Hindlimb muscle (tissue), 1 donor: ENCODE measurements around the gene CAP2. TPM values are rescaled to one million over a fixed set of nuclear protein-coding genes. Genes with fewer than 3 reads are reported as not detected.
A peak's percentile ranks its signal among the peaks of the same experiment; 100 is the strongest.
"Not testable (repeated sequence)": the region's sequence is repeated elsewhere in the genome, so short reads cannot be mapped to it uniquely, and the experiment has no call there.

Experiments used
- DNase-seq: peaks from one replicate; pipeline ENCODE4 v3.0.0-alpha.2; 2013
- polyA plus RNA-seq: library from polyadenylated mRNA; unstranded; fragments of 120-200 nt; gene quantifications from one replicate; pipeline ENCODE4 v1.2.1, GENCODE V29; 2013; ENCODE audit not compliant: insufficient read length

Gene CAP2
- polyA plus RNA-seq, 1 donor = 213 TPM

DNA sequence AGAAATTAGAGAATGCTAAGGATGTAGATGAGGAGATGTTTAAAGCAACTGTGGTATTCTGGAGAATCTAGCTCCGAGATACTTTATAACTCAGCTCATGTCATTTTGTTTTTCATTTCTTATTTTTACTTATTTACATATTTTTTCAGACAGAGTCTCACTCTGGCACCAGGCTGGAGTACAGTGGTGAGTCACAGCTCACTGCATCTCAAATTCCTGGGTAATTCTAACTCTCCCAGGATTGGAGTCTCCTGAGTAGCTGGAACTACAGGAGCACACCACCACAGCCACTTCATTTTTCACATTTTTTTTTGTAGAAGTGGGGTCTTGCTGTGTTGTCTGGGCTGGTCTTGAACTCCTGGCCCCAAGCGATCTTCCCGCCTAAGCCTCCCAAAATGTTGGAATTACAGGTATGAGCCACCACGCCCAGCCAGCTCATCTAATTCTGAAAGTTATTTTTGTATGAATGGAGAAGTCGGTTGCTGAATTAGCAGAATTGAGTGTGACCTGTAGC, 112.4 kb downstream of the CAP2 start:
- no peak for DNase-seq

DNA sequence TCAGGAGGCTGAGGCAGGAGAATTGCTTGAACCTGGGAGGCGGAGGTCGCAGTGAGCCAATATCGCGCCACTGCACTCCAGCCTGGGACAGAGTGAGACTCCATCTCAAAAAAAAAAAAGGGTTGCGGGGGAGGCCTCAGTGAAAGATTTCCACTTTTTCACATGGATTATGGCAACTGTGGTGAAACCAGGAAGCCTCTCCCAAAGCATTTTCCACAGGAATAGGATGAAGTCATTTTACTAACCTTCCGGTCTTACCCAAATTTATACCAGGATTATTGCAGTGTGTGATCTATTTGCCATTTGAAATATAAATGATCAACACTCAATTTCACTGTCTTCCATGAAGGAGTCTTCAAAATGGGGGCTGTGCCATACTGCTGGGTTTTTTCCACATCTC, 113.1 kb downstream of the CAP2 start:
- DNase-seq = no peak

DNA sequence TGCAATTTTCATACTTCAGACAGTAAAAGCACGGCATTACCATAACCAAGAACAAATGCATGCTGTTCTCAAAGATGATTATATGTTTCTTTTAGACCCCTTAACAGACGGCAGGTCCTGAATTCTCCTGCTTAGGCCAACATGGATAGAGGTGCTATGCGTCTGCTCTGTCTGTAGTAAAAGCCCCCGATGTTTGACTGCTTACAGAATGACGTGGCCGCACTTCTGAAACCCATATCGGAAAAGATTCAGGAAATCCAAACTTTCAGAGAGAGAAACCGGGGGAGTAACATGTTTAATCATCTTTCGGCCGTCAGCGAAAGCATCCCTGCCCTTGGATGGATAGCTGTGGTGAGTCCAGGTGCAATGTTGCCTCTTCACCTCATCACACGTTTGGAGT, 113.6 kb downstream of the CAP2 start:
- DNase-seq = no peak

DNA sequence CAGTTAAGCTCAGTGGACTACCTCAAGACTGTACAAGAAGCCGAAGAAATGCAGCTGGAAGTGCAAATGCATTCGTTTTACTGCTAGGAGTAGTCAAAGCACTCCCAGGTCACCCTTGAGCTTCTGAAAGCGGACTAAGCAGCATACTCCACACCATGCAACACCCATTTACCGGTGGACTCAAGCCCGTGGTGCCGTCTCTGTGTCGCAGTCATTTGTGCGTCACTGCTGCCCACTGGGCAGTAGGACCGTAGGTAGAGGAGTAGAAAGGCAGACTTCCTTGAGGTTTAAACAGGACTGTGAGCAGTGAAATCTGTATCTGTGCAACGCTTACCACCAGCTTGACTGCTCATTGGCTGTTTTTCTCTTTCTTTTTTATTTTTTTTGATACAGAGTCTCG, 117.7 kb downstream of the CAP2 start:
- no peak for DNase-seq

DNA sequence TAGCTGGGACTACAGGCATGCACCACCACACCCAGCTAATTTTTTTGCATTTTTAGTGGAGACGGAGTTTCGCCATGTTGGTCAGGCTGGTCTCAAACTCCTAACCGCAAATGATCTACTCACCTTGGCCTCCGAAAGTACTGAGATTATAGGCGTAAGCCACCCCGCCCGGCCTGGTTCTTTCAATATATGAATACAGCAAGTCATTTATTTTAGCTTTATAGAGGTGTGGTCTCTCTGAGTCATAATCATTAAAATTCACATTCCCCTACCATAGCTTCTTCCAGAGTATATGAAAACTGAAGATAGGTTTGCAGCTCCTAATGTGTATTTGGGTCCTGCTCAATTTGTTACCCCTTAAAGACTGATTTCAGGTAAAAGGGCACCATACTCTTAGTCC, 118.2 kb downstream of the CAP2 start:
- DNase-seq = no peak

DNA sequence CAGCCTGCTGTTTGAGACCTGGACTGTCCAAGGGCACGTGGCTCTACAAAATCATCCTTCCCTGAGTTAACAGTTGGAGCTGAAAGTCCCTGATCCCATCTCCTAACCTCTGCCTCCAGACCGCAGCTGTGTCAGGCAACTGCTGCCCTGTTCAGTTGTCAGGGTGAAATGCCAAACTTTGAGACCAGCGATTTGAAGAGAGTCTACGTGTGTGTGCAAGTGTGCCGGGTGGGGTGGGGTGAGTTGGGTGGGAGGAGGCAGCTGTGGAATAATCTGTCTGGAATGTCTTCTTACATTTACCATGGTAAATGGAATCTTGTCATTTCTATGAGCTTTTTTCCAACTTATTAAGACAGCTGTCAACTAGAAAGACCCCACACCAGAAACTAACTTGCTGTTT, 125.7 kb downstream of the CAP2 start:
- DNase-seq = no peak

DNA sequence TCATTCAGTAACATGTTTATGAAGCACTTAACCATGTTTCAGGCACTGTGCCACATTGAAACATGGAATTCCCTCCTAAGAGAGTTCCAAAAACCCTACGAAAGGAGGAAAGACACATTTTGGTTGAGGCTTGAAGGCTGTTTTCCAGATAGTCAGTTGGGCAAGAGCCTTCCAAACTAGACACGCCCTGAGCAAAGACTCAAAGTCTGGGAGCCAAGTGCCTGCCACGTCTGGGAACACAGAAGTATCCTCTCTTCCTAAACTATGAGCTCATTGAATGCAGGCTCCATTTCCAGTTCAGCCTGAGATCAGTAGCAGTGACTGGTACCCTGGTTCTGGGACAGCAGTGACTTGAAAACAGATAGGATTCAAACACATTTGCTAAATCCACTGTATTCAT, 132.2 kb downstream of the CAP2 start:
- no peak for DNase-seq

DNA sequence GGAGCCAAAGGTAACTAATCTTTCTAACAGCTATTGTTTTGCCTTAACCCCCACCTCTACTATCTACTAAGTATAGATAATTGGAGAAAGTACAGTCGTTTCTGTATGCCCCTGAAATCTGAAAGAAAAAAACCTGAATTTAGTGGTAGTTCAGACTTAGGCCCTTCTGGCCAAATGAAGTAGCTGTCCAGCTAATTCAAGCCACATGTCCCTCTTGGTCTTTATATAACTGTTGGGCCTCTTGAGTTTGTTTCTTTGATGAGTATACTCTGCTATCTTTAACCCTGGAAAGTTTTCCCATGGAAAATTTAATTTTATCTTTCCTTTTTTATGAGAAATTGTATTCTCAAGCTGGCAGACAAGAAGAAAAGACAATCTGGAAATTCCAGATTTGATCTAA, 133.7 kb downstream of the CAP2 start:
- DNase-seq = no peak

DNA sequence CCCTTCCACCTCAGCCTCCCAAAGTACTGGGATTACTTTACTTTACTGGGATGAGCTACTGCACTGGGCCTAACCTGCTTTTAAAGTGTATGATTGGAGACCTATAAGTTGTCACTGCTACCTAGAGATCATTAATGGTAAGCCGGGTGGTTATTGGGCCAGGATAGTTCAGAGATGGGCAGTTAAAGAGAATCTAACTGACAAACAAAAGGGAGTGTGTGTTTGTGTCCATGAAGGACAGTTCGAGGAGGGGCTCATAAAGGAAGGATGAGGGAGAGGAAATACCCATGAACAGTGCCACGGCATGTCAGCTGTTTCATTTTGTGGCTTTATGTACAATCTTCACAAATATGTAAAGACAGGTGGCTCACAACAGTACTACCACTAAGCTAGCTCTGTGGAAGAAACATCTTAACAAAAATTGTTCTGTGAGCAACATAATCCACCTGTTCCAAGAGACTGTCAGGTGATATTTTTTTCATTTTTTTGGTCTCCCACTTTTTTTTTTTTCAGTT, 137.0 kb downstream of the CAP2 start:
- DNase-seq = no peak

DNA sequence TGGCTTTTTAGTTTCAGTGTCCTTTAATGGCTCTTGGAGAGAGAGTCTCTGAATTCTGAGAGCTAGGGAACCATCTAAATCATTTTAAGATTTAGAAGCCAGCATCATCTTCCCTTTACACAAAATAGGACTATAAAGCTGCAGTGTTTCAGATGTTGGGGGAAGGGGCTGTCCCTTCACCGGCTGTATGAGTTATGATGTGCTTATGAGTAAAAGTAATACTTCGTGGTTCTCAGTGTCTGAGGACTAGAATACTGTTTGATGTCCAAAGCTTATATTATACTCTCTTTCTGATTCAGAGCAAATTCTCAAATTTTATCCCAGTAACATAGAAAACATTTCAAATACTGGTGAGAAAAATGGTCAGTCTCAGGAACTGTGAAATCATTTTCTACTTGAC, 143.2 kb downstream of the CAP2 start:
- DNase-seq = no peak

DNA sequence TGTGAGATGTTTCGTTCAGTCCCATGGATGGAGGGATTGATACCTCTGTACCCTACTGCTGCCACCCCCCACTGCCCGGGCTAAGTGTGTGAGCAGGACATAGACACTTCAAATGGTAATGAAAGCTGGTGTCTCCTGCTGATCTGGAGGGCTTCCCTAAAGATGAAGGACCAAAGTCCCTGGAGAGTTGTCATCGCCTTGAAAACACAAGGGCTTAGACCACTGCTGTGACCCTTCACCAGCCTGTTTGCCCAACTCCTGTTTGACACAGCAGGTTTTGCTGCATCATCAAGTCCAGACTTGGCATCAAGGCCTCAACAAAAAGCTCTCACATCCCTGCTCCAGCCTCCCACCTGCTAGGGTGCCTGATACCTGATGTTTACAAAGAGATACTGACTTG, 148.8 kb downstream of the CAP2 start:
- DNase-seq = no peak

DNA sequence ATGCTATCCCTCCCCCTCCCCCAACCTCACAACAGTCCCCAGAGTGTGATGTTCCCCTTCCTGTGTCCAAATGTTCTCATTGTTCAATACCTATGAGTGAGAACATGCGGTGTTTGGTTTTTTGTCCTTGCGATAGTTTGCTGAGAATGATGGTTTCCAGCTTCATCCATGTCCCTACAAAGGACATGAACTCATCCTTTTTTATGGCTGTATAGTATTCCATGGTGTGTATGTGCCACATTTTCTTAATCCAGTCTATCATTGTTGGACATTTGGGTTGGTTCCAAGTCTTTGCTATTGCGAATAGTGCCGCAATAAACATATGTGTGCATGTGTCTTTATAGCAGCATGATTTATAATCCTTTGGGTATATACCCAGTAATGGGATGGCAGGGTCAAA, 152.3 kb downstream of the CAP2 start:
- not testable (repeated sequence) for DNase-seq

DNA sequence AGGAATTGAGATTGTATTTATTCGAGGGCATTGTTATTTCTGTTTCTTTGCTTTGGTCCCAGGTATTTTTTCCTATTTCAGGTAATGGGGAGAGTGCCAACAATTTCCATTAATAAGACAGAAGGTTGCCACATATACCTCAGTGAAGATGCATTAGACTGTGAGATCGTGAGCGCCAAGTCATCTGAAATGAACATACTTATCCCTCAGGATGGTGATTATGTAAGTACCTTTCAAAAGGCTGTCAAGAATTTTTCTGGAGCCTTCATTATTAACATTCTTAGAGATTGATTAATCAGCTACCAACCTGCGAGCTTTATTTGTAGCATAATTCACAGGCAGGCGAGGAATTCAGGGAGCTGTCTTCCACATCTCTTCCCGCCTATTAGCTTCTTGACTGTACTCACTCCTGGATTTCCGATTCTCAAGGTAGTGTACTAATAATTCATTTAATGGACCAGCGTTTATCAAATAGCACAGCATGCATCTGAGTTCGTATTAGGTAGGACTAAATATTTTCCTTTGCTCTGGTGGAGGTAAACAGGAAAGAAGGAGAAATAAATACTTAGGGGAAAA, 158.1 kb downstream of the CAP2 start:
- no peak for DNase-seq

DNA sequence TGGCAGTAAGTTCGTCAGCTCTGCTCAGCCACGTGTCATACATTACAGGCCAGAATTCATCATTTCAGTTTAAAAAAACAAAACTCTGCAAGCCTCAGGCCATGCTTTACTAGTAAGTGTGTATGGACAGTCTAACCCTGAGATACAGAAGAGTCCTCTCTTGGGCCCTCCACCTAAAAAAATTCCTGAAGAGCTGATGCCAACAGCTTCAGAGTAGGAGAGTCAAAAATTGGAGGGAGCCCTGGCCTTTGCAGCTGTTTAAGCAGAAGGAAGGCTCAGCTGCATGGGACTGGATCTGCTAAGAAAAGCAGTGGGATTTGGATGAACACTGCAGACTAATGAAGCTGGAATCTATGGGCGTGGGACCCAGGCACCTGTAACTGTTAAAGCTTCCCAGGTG, 159.5 kb downstream of the CAP2 start:
- peak; percentile 20 for DNase-seq

DNA sequence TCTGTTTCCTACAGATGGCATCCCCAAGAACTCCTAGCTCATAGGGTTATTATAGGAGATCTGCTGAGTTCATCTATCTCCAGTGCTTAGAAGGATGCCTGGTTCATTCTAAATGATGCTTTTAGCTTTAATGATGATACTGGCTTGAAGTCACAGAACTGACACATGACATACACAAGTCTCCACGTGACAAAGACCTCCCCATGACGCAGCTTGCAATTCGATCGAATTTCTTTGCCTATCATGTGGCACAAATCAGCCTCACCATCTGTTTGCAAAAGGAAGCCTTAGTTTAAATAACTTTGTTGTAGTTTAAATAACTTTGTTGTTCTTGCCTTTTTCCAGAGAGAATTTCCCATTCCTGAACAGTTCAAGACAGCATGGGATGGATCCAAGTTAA, 162.6 kb downstream of the CAP2 start:
- DNase-seq = no peak

DNA sequence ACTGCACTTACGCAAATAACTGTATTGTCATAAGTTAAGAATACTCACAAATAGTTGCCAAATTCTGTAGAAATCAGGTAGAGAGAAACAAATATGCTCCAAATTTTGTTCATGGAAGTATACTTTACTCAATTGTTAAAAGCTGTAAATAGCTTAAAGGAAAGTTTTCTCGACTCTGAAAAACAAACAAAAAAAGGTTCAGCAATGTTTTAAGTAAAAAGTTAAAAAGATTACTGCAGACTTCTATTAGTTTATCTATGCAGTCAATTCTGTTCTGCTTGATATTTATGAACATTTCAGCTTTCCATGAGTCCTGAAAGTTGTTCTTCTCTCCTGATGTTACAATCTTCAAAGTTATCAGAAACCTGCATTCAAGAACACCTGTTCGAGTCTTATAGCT, 169.2 kb downstream of the CAP2 start:
- no peak for DNase-seq

DNA sequence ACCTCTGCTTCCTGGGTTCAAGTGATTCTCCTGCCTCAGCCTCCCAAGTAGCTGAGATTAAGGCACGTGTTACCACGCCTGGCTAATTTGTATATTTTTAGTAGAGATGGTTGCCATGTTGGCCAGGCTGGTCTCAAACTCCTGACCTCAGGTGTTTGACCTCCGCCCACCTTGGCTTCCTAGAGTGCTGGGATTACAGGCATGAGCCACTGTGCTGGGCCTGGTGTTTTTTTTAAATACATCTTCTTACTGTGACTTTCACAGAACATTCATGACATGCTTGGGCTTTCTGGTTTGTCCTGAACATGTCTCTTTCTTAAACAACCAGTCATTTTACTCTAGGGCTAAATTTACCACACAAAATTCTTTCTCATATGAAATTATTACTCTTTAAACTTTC, 172.0 kb downstream of the CAP2 start:
- DNase-seq = no peak

DNA sequence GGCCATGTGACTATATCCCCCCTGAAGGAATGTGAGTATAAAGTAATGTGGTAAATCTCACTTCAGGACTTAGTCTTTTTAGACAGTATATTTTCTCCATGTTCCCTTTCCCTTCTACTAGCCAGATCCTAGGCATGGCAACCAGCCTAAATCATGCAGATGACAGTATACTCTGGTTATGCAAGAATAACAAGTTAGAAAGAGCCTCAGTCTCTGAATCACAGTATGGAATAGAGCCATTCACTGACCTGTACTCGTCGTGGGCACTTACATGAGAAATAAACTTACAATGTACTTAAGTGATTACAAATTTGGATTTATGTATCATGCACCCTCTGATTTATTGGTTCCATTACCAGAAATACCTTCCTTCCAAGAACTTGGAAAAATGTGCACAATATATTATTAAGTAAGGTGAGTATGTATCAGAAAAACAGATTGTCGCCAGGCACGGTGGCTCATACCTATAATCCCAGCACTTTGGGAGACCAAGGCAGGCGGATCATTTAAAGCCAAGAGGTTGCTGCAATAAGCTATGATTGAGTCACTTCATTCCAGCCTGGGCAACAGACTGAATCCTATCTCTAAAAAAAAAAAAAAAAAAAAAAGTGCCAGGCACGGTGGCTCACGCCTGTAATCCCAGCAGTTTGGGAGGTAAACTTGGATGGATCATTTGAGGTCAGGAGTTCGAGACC, 181.6 kb downstream of the CAP2 start:
- no peak for DNase-seq

DNA sequence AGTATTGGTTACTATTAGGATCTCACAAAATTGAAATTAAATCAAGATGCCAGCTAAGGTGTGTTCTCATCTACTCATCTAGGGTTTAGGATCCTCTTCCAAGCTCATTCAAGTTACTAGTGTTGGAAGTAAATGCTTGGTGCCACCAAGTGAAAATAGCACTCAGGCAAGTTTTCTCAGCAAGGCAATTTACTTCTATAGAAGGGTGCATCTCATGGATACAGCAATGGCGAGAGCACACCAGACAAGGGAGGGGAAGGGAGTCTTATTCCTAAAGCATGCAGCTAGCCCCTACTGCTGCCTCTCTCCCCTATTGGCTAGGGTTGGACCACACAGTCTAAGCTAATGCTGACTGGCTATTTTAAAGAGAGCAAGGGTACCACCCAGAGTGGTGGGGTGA, 183.7 kb downstream of the CAP2 start:
- no peak for DNase-seq

DNA sequence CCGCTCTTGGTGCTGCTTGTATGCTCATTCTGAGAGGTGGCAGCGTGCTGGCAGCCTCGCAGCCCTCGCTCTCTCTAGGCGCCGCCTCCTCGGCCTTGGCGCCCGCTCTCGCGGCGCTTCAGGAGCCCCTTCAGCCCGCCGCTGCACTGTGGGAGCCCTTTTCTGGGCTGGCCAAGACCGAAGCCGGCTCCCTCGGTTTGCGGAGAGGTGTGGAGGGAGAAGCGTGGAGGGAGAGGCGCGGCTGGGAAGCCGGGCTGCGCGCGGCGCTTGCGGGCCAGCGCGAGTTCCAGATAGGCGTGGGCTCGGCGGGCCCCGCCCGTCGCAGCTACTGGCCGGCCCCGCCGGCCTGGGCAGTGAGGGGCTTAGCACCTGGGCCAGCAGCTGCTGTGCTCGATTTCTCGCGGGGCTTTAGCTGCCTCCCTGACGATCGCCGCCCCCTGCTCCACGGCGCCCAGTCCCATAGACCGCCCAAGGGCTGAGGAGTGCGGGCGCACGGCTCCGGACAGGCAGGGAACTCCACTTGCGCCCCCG, 187.2 kb downstream of the CAP2 start:
- peak; percentile 53 for DNase-seq

DNA sequence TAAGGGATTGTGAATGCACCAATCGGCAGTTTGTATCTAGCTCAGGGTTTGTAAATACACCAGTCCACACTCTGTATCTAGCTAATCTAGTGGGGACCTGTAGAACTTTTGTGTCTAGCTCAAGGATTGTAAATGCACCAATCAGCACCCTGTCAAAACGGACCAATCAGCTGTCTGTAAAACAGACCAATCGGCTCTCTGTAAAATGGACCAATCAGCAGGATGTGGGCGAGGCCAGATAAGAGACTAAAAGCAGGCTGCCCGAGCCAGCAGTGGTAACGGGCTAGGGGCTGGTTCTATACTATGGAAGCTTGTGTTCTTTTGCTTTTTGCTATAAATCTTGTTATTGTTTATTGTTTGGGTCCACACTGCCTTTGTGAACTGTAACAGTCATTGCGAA, 187.9 kb downstream of the CAP2 start:
- DNase-seq = not testable (repeated sequence)

DNA sequence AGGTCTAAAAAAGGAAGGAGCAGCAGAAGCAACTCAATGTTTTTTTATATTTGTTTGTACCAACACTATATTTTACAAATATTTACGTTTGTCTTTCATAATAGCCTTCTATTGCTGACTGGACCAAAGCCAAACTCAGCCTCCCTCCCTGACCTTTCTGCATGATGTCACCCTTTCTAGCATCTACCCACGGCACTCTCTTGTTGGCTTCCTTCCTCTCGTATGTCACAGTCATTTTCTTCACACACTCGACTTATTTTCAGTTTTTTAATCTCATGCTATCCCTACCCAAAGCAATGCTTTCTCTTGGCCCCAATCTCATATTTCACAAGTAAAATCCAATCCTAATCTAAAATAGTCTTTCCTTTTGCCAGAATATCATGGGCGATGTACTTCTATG, 190.4 kb downstream of the CAP2 start:
- no peak for DNase-seq

DNA sequence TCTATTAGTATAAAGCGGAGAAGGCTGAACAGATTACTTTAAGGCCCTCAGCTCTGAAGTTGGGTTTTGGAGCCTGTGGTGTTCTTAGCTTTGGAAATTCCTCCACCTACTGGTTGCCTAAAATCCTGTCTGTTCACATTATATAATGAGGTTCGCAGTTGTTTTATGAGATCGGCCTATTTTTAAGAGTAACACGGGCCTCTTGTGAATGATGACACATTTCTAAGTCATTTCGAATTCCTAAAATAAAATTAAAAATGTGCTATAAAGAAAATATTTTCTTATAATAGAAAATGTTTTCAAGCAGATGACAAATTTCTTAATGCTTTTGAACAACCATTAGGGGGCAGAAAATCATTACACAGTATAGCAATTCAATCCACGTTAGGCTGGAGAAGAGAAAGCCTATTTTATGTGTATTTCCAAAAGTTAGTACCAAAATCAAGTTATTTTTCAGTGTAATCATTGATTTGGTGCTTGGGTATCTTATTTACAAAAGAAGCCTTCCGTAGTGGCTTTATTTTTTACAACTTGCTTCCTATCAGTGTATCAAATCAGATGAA, 190.9 kb downstream of the CAP2 start:
- DNase-seq = peak; percentile 70
